ENCODE measurements around the gene DLK1. TPM values are rescaled to one million over a fixed set of nuclear protein-coding genes. Genes with fewer than 3 reads are reported as not detected.

Gene DLK1
- total and polyA plus RNA-seq, 7 donors, result 0.36 to 1.2 (median 0.46) TPM; not detected in 4

GRCh38 chr14:100784523-100785337 is 58.0 kb downstream of the DLK1 start:
- DNase-seq, result peak; percentile 24

GRCh38 chr14:100785338-100785615 is 58.6 kb downstream of the DLK1 start:
- H3K9me3 ChIP-seq, result no peaks in the 10 kb centered on the region
- WGBS, 2 donors, result 81 to 92% methylated on average over 4 of the region's 4 CpGs
- intact Hi-C loops (cut with DNase I), result no loop called here

More at GRCh38 chr14:100784523-100785337, 58.0 kb downstream of the DLK1 start:
- no peaks in the 10 kb centered on the region for H3K9me3 ChIP-seq
- TF ChIP-seq POLR2A (IDR thresholded peaks at IDR 0.05) (no peak), EP300 (IDR thresholded peaks at IDR 0.05) (no peak), CTCF (IDR thresholded peaks at IDR 0.05) (no peak), POLR2AphosphoS5 (IDR thresholded peaks at IDR 0.05) (no peak)
- peaks cover 0 to 5% (median 4%) of the 10 kb centered on the region in 3 donors for H3K27me3 ChIP-seq
- no peak overlapping the region for H3K27ac ChIP-seq
- H3K4me1 ChIP-seq, result no peaks in the 10 kb centered on the region
- intact Hi-C loops (cut with DNase I), result no loop called here
- WGBS, 2 donors, result 79 to 92% methylated on average over 11 of the region's 11 CpGs
- no peak overlapping the region for H3K4me3 ChIP-seq
- H3K36me3 ChIP-seq, result no peaks in the 10 kb centered on the region

GRCh38 chr14:100785626-100786025 is 58.9 kb downstream of the DLK1 start:
- Histone ChIP-seq H3K36me3 (no peaks in the 10 kb centered on the region), H3K4me1 (no peaks in the 10 kb centered on the region), H3K27ac (no peak overlapping the region), H3K27me3 (peaks cover 0 to 11% (median 5%) of the 10 kb centered on the region in 3 donors), H3K4me3 (no peak overlapping the region), H3K9me3 (no peaks in the 10 kb centered on the region)
- DNase-seq, result no peak
- intact Hi-C loops (cut with DNase I), result no loop called here
- 89 to 94% methylated on average over 7 of the region's 7 CpGs for WGBS, 2 donors
- no peak for TF ChIP-seq CTCF (IDR thresholded peaks at IDR 0.05)
- TF ChIP-seq EP300 (IDR thresholded peaks at IDR 0.05), result no peak
- no peak for TF ChIP-seq POLR2A (IDR thresholded peaks at IDR 0.05)
- TF ChIP-seq POLR2AphosphoS5 (IDR thresholded peaks at IDR 0.05), result no peak

More at GRCh38 chr14:100785338-100785615, 58.6 kb downstream of the DLK1 start:
- Histone ChIP-seq H3K36me3 (no peaks in the 10 kb centered on the region), H3K27me3 (peaks cover 0 to 8% (median 5%) of the 10 kb centered on the region in 3 donors), H3K27ac (no peak overlapping the region), H3K4me3 (no peak overlapping the region), H3K4me1 (no peaks in the 10 kb centered on the region)
- DNase-seq, result no peak
- TF ChIP-seq POLR2A (IDR thresholded peaks at IDR 0.05), result no peak

DNA sequence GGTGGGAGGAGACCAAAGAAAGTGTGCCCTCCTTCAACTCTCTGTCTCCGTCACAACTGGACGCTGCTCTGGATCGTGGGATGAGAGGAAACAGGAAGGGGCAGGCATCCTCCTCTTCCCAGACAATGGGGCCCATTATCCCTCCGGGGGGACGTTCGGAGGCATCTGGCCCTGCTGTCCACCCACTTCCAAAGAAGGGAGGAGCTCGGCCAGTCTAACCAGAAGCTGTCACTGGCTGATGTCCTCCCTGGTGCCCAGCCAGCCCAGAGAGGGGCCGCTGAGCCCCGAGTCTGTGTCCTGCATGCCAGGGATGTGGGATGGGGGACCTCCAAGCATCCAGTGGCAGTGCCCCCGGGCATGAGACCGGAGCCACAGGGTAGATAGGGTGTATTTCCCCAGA is 59.4 kb downstream of the DLK1 start:
- Histone ChIP-seq H3K27me3 (peaks cover 0 to 16% (median 5%) of the 10 kb centered on the region in 3 donors), H3K27ac (no peak overlapping the region), H3K4me1 (no peaks in the 10 kb centered on the region), H3K4me3 (no peak overlapping the region), H3K9me3 (no peaks in the 10 kb centered on the region), H3K36me3 (no peaks in the 10 kb centered on the region)
- intact Hi-C loops (cut with DNase I), result no loop called here
- TF ChIP-seq POLR2AphosphoS5 (IDR thresholded peaks at IDR 0.05), result no peak
- no peak for DNase-seq
- WGBS, 2 donors, result 74 to 76% methylated on average over 11 of the region's 11 CpGs

GRCh38 chr14:100786576-100787219 is 60.0 kb downstream of the DLK1 start:
- Histone ChIP-seq H3K4me3 (no peak overlapping the region), H3K27me3 (peaks cover 0 to 22% (median 5%) of the 10 kb centered on the region in 3 donors), H3K9me3 (no peaks in the 10 kb centered on the region), H3K36me3 (no peaks in the 10 kb centered on the region), H3K4me1 (no peaks in the 10 kb centered on the region), H3K27ac (no peak overlapping the region)
- intact Hi-C loops (cut with DNase I), result no loop called here
- DNase-seq, result no peak
- TF ChIP-seq CTCF (IDR thresholded peaks at IDR 0.05), result no peak
- no peak for TF ChIP-seq EP300 (IDR thresholded peaks at IDR 0.05)
- no peak for TF ChIP-seq POLR2AphosphoS5 (IDR thresholded peaks at IDR 0.05)
- TF ChIP-seq POLR2A (IDR thresholded peaks at IDR 0.05), result no peak
- WGBS, 2 donors, result 81 to 83% methylated on average over 11 of the region's 11 CpGs

Measured in sigmoid colon (tissue), 7 donors.